GM18867 (cell line): ENCODE data around the gene ZFP2.
"Not testable (repeated sequence)": the region's sequence is repeated elsewhere in the genome, so short reads cannot be mapped to it uniquely, and the experiment has no call there.

Experiments
- ATAC-seq: cut with Tn5 transposase; IDR thresholded peaks from one replicate; pipeline ENCODE4 v1.9.1; 2021; ENCODE audit warnings: mild to moderate bottlenecking, moderate library complexity; ENCODE audit not compliant: unreplicated experiment

ZFP2 gene

DNA sequence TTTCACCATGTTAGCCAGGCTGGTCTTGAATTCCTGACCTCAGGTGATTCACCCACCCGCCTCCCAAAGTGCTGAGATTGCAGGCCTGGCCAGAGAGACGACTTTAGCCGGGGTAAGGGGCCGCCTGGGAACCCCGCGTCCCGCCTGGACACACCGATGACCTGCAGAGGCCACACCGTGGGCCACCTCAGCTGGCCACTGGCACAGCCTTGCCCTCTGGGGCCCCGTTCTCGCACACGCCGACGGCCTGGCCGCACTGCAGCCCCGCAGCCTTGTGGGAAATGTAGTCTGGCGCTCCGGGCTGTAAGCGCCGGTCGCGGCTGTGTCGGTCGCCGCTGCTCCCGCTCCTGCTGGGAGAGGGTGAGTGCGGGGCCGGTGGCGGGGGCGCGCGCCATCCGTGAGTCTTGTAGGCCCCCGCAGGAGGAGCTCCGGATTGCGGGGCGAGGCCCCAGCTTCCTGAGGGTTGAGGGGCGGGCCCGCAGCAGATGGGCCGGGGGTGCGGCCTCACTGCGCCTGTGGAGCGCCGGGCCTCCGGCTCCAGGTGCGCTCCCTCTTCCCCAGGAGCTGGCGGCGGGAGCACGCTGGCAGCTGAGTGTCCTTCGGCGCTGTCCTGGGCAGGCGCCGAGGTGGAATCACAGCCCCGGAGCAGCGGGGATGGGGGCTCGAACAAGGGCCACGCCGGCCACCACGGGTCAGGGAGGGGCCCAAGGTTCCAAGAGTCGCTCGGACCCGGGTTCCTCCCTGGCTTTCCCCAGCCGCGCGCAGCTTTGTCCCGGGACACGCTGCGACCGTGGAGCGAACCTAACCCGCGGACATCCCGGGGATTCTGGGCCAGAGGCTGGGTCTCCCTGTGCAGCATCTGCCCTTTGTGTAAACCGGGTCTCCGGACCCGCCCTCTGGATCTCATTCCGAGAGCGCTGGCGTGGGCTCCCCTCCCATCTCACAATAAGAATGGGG lies at the start of gene ZFP2:
Gene ZFP2 (plus strand): TSS at position 299 of the 957 bp plus-strand sequence. CDS start 35,401 bp downstream, outside the sequence.
- ATAC-seq: no peak

DNA sequence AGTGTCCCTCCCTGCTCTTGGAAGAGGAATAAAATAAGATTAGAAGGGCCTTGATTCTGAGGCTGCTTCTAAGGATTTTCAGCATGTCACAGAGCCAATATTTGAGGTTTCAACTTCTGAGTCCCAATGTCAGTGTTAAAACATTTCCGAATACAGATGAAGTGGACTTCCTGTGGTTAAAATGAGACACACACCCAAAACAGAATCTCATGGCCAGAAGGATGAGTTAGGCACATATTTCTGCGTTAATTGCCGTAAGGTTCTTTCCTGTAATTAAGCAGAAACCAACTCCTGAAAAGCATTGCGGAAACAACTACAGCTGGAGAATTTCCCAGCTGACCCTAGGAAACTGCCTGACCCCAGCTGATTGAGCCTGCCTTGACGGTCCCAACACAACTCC lies 46.4 kb upstream of the ZFP2 start:
- ATAC-seq: no peak

DNA sequence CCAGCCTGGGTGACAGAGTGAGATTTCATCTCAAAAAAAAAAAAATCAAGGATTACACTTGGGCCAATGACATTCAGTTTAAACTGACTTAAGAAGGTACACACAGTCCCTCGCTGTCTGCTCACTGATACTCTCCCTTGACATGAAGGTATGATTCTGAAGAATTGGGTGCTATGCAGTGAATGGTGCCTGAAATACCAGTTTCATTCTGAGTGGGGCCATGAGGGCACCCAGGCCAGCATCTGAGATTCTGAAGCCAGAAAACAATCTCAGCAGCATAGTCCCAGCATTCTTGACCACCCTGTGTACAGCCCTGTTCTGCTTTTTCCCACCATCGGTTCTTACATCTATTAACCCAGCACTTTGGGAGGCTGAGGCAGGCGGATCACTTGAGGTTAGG lies 43.8 kb upstream of the ZFP2 start:
- ATAC-seq: no peak

DNA sequence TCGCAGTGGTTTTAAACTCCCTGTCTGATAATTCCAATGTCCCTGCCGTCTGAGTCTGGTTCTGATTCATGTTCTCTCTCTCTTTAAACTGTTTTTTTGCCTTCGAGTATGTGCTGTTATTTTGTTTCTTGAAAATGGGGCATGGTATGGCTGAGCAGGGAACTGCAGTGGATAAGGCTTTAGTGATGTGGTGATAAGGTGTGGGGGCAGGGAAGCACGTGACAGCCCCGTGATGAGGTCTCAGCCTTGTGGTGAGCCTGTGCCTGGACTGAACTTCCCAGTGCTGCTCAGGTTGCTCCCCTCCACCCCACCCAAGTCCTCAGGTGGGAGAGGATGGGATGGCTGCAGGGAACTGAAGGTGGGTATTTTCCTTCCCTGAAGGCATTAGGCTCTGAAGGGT lies 41.4 kb upstream of the ZFP2 start:
- no peak for ATAC-seq

DNA sequence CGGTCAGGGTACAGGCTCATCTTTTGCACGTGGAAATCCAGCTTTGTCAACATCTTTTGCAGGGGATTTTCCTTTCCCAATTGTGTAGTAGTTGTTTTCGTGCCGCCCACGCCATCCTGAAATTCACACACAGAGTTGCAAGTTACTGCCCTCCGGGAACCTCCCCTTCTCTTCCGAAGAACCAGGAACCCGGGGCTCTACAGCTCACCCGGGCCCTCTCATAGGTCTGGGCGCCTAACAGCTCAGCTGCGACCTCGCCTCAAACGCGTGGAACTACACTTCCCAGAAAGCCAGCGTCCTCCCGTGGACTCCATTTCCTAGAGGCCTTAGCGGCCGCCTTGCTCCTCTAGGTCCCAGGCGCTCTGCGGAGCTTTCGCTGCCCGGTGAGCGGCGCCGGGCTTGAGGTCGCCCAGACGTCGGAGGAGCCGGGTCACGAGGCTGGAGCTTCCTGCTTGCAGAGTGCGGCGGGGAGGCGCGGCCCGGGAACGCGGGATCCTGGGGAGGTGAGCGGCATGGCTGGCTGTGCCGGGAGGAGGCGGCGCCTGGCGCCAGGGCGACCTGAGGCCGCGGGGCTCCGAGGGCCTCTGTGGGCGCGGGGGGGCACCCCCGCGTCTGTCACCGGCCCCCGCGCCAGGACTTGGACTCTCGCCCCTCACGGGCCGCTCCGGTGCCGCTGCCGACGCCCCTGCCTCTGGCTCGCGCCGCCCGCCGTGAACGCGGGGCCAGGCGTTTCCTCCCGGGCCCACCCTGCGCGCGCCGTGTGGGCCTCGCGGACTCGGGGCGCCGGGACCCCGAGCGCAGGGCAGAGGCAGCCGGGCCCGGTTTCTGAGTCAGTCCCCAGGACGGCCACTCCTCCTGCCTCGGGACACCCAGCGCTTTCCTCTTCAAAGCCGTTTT lies 35.8 kb upstream of the ZFP2 start, which contains the start of gene ZNF354B:
Gene ZNF354B (plus strand): TSS at position 329 of the 897 bp plus-strand sequence. CDS start 1,095 bp downstream, outside the sequence.
- ATAC-seq: peak; percentile 98

DNA sequence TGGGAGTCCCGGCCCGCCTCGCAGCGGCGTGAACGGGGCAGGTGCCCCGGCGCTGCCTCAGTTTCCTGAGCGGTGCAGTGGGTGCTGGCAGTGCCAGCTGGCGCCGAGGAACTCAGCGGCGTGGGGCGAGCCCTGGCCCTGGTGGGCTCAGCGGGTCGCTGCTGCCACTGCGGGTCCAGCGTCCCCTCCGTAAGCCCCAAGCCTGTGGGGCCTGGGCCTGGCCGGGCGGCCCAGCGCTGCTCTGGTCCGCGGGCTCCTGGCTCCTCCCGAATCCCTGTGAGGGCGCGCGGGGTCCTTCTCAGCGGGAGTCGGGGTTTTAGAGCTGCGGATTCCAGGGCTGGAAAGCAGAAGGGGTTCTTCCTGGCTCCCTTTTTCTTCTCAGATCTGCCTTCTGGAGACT lies 35.1 kb upstream of the ZFP2 start:
- ATAC-seq: not testable (repeated sequence)

DNA sequence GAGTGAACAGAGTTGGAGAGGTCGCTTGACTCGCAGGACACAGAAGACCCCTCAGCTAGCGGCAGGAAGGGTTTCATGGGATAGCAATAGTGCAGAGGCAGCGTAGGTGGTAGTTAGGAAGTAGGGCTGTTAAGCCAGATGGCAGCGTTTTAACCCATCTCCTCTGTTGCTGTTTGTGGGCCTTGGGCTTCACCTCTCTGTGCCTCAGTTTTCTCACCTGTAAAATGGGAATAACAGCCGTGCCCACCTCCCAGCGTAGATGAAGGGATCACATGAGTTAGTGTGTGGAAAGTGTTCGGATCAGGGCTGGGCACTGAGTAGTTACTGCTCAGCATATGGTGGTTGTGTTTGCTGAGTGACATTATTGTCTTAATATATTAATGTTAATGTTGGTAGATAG lies 34.1 kb upstream of the ZFP2 start:
- ATAC-seq: no peak

DNA sequence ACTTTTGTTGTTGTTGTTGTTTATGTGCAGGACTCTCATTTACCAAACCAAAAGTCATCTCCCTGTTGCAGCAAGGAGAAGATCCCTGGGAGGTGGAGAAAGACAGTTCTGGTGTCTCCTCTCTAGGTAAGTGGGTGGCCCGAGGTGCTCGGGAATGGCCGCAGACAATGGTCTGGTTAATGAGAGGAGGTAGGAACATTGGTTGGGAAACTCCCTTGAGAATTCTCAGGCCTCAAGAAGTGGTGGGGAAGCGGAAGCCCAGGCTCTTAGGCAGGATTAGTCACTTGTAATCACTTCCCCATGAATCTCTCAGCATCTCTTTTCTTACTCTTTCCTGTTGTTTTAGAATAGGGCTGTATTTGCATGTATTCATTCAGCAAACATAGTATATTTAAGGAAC lies 28.8 kb upstream of the ZFP2 start:
- ATAC-seq: no peak

DNA sequence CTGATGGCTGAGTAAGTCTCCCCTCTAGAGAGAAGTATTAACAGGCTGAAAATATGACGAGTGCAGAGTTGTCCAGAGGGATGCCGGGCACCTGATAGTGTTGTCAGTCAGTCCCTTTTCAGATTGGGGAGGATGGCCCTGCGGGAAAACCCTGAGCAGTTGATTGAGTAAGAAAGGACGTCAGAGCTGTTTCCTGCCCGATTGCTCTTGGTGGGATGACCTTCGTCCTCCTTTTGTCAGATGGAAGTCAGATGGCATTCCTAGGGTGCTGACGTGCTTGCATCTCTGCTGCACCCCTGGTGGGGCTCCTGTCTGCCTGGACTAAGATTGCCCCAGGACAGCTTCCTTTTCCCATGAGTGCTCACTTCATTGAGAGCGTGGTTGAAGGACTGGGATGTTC lies 26.1 kb upstream of the ZFP2 start:
- ATAC-seq: no peak

DNA sequence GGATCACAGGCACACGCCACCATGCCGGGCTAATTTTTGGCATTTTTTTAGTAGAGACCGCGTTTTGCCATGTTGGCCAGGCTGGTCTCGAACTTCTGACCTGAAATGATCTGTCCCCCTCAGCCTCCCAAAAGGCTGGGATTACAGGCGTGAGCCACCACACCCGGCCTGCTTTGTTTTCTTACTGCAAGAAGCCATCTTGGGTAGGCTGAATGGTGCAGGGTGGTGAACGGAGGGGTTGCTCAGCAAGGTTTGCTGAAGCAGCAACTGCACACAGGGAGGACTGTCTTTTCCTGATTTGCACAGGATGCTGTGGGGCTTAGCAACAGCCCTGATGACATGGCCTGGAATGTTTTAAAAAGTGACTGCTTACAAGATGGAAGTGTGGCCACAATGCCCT lies 25.3 kb upstream of the ZFP2 start:
- ATAC-seq: no peak

DNA sequence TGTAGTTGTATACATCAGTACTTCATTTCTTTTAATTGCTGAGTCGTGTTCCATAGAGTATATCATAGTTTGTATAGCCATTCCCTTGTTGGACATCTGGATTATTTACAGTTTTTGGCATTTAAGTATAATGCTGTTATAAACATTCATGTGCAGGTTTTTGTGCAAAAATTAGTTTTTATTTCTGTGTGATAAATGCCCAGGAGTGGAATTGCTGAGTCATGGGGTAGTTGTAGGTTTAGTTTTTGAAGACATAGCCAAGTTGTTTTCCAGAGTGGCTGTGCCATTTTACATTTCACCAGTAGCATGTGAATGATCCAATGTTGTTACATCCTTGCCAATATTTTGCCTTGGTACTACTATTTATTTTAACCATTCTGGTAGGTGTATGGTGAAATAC lies 23.4 kb upstream of the ZFP2 start:
- no peak for ATAC-seq

DNA sequence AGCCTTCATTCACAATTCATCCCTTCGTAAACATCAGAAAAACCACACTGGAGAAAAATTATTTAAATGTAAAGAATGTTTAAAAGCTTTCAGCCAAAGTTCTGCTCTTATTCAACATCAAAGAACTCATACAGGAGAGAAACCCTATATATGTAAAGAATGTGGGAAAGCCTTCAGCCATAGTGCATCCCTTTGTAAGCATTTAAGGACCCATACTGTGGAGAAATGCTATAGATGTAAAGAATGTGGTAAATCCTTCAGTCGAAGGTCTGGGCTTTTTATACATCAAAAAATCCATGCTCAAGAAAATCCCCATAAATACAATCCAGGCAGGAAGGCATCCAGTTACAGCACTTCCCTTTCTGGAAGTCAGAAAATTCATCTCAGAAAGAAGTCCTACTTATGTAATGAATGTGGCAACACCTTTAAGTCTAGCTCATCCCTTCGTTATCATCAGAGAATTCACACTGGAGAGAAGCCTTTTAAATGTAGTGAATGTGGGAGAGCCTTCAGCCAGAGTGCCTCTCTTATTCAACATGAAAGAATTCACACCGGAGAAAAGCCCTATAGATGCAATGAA lies 12.5 kb upstream of the ZFP2 start:
- ATAC-seq: not testable (repeated sequence)

DNA sequence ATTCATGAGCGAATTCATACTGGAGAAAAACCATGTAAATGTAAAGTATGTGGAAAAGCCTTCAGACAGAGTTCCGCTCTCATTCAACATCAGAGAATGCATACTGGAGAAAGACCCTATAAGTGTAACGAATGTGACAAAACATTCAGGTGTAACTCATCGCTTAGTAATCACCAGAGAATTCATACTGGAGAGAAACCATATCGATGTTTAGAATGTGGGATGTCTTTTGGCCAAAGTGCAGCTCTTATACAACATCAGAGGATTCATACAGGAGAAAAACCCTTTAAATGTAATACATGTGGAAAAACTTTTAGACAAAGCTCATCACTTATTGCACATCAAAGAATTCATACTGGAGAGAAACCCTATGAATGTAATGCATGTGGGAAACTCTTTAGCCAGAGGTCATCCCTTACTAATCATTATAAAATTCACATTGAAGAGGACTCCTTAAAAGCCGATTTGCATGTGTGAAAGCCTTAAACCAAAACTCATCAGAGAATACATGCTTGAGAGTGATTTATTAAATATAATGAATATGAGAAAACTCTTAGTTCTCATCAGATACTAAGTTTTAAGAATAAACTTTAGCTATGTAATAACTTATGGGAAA lies 11.8 kb upstream of the ZFP2 start:
- ATAC-seq: no peak

DNA sequence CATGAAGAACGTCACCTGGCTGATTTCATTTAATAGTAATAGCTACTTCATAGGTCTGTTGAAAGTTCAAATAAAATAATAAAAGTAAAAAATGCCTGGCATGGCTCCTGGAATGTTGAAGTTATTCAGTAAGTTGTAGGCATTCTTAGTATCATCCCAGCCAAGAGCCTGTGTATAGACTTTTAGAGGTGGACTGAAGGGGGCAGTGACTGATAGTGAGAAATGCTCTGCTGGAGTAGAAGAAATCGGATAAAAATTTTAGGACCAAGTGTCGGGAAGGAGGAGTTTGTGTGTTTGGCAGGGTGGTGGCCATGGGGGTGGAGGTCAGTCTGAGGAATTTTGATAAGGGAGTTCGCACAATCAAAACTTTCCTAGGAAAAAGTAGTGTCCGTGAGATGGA lies 3.6 kb downstream of the ZFP2 start:
- no peak for ATAC-seq

DNA sequence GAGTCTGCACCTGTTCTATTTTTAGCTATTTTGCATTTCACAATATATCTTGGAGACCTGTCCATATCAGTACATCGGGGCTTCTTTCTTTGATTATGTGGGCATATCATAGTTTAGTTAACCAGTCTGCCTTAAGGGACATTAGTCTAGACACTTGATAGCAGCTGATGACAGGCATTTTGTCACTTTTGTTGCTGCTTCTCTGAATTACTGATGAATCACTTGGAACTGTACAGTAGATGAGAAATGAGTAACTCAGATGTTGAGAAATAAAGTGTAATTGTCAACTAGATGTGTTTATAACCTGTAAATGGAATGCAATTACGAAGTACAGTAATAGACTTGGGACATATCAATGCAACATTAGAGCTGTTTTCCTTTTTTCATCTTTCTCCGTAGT lies 7.1 kb downstream of the ZFP2 start:
- no peak for ATAC-seq

DNA sequence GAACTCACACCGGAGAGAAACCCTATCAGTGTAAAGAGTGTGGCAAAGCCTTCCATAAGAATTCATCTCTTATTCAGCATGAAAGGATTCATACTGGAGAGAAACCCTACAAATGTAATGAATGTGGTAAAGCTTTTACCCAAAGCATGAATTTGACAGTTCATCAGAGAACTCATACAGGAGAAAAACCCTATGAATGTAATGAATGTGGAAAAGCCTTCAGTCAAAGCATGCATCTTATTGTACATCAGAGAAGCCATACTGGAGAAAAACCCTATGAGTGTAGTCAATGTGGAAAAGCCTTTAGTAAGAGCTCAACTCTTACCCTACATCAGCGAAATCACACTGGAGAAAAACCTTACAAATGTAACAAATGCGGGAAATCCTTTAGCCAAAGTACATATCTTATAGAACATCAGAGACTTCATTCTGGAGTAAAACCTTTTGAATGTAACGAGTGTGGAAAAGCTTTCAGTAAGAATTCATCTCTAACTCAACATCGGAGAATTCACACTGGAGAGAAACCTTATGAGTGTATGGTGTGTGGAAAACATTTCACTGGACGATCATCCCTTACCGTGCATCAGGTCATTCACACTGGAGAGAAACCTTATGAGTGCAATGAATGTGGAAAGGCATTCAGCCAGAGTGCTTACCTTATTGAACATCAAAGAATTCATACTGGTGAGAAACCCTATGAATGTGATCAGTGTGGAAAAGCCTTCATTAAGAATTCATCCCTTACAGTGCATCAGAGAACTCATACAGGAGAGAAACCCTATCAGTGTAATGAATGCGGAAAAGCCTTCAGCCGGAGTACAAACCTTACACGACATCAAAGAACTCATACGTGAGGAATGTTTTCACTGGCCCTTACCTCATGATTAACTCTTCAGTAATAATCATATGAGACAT lies 36.4 kb downstream of the ZFP2 start:
- no peak for ATAC-seq

DNA sequence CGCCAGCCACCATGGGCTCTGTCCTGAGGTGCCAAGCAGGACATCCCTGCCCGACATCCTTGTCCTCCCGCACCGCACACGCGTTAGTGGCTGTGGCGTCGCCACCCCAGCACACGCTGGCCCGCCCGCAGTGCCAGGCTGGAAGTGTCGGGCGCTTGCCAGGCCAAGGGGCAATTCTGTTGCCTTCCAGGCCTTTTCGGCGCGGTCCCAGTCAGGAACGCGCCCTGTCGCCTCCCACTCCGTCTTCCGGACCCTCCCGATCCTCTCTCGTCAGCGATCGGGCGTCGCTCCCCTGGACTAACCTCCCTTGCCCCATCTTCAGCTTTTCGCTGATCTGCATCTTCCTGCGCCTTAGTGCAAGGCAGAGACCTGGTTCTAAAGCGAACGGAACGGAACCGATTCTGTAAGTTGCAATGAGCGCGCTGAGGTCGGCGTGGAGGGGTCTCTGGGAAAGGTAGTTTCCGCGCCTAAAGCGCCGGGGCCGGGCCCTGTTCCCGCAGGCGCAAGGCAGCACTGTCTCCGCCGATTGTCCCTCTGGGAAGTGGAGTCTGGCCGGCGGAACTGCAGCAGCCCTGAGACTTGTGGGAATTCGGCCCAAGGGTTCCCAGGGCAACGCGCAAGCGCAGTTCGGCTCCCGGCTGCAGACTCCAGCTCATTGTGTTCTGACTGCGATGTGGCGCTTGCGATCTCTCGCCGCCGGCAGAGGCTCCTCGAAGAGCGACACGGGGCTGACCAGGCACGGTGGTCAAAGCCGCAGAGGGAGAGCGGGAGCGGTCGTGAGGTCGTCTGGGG lies 45.1 kb downstream of the ZFP2 start, which contains the start of gene ZNF454:
Gene ZNF454 (plus strand): TSS at position 630 of the 792 bp plus-strand sequence. CDS start 1,594 bp downstream, outside the sequence.
- no peak for ATAC-seq

DNA sequence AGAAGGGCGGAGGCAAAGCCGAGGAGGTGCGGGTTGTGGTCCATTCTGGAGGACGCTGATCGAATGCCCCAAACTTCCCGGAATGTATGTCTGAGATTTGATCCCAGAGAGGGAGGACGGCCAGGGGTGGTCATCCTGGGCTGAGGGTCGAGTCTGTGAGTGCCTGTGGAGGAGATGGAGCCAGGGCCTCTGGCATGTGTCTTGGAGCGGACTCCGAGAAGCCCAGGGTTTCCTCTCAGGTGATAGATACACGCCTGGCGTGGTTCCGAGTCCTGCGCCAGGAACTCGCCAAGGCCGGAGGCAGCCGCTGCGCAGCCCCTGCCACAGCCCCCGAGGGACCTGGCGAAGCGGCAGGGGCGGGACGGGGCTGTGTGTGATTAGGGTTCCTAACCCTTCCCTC lies 45.6 kb downstream of the ZFP2 start:
- ATAC-seq: no peak
